ENCODE measurements around the gene TGIF2. TPM values are rescaled to one million over a fixed set of nuclear protein-coding genes. Genes with fewer than 3 reads are reported as not detected.

The TGIF2 gene
- polyA plus RNA-seq, 1 experiment = 12.2 TPM

GRCh38 chr20:36538026-36538722, 35.2 kb upstream of the TGIF2 start:
- POLR2A ChIA-PET = interaction anchor here (0.7 kb wide), 1 partner anchor 533 kb away, joined by 6 read pairs; no protein-coding TSS in a partner anchor
- H3K4me3 ChIP-seq (ENCODE audit: low read depth, low read length) = no peak overlapping the region
- no peak for TF ChIP-seq CTCF (IDR thresholded peaks at IDR 0.05; ENCODE audit: low read depth, low read length)
- CTCF ChIA-PET = interaction anchor here (0.7 to 1.6 kb wide), 3 partner anchors 16 to 399 kb away, joined by 6 to 10 read pairs (median 6); no protein-coding TSS in a partner anchor
- H3K27me3 ChIP-seq (ENCODE audit: control insufficient read depth, insufficient read depth, low read length) = no peaks in the 10 kb centered on the region
- DNase-seq (ENCODE audit: low read depth, low spot score) = no peak
- H3K27ac ChIP-seq (ENCODE audit: low read depth, low read length) = no peak overlapping the region
- peaks cover 4% of the 10 kb centered on the region; the same call in 1 of the 2 replicates for H3K9me3 ChIP-seq (ENCODE audit: control insufficient read depth, insufficient read depth, low read length)

- ChIA-PET CTCF (interaction anchor here (0.6 to 1.4 kb wide), 6 partner anchors 12 to 1848 kb away, joined by 3 to 4 read pairs (median 3); partner anchors contain the start of gene RAB5IF), POLR2A (interaction anchor here (0.6 kb wide), 3 partner anchors 76 to 323 kb away, joined by 3 to 7 read pairs (median 4); a partner anchor contains a TSS)
- Histone ChIP-seq H3K4me3 (ENCODE audit: low read depth, low read length) (peak overlapping the region; percentile 97), H3K27ac (ENCODE audit: low read depth, low read length) (peak overlapping the region; percentile 75), H3K27me3 (ENCODE audit: control insufficient read depth, insufficient read depth, low read length) (no peaks in the 10 kb centered on the region), H3K9me3 (ENCODE audit: control insufficient read depth, insufficient read depth, low read length) (peaks cover 4% of the 10 kb centered on the region; the same call in 1 of the 2 replicates)
- no peak for DNase-seq (ENCODE audit: low read depth, low spot score)
- TF ChIP-seq CTCF (IDR thresholded peaks at IDR 0.05; ENCODE audit: low read depth, low read length) = no peak
These were observed 32.7 kb upstream of the TGIF2 start for GRCh38 chr20:36540551-36541211.

DNA sequence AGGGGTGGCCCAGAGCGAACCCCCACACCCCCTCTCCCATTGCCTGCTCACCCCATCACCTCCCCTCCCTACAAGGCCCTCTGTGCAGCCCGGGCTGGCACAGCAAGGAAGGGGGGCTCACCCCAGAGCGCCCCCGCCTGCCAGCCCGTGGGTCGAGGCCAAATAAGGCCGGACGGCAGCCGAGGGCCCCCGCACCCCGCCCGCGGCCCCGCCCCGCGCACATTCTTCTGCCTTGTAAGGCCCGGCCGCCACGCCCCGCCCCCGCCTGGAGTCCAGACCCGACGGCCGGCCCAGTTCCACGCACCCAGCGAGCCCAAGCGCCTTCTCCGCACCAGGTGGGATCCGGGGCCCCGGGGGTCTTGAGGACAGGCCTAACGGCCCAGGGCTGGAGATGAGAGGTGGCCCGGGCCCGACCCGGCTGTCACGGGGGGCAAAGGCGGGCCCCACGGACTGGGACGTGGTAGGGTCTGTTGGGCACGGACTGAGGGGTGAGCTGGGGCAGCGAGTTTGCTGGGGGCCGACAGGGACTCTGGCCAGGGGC, 32.1 kb upstream of the TGIF2 start, which contains the start of gene MYL9:
MYL9 (plus strand) TSS at position 293 of the 541 bp plus-strand sequence. CDS start 3,366 bp downstream, outside the sequence.
- no peak for TF ChIP-seq CTCF (IDR thresholded peaks at IDR 0.05; ENCODE audit: low read depth, low read length)
- Histone ChIP-seq H3K9me3 (ENCODE audit: control insufficient read depth, insufficient read depth, low read length) (peaks cover 4% of the 10 kb centered on the region; the same call in 1 of the 2 replicates), H3K27me3 (ENCODE audit: control insufficient read depth, insufficient read depth, low read length) (no peaks in the 10 kb centered on the region), H3K27ac (ENCODE audit: low read depth, low read length) (peak within 1 kb of the TSS; percentile 97), H3K4me3 (ENCODE audit: low read depth, low read length) (peak within 1 kb of the TSS; percentile 97)
- CTCF ChIA-PET = interaction anchor here (0.6 to 1.3 kb wide), 4 partner anchors 12 to 1848 kb away, joined by 3 to 4 read pairs (median 3); no protein-coding TSS in a partner anchor
- POLR2A ChIA-PET = interaction anchor here (0.6 to 1.4 kb wide), 6 partner anchors 9 to 322 kb away, joined by 3 to 5 read pairs (median 4); partner anchors contain the start of gene RAB5IF
- DNase-seq (ENCODE audit: low read depth, low spot score) = peak; percentile 39

DNA sequence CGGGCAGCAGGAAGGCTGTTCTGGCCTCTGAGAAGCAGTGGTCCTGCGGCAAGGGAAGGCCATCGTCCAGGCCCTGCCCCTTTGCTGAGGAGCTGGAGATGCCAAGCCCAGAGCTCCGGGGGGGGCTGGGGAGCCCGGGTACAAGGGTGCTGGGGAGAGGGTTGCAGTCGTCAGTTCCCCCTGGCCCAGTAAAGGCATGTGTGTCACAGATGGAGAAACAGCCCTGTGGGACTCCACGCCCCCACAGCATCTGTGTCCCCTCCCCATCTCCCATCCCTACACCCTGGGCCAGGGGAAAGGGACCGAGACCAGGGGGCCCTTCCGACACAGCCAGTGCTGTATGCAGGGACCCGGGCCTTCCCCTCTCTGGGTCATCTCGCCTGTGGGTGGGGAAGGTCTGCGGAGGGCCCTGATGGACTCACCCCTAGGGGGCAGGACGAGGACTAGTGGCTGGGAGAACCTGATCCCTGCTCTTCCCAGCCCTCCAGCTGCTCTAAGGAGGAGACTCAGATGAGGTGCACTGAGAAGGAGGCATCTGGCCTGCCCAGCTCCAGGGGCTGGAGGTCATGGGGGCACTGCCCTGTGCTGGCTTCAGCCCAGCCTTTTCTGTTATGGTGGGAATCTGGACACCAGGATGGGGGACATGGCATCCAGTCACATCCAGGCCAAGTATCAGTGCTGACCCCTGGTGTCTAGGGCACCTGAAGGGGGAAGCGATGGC, 31.5 kb upstream of the TGIF2 start:
- Histone ChIP-seq H3K27ac (ENCODE audit: low read depth, low read length) (peak overlapping the region; percentile 97), H3K27me3 (ENCODE audit: control insufficient read depth, insufficient read depth, low read length) (no peaks in the 10 kb centered on the region), H3K4me3 (ENCODE audit: low read depth, low read length) (peak overlapping the region; percentile 97), H3K9me3 (ENCODE audit: control insufficient read depth, insufficient read depth, low read length) (peaks cover 4% of the 10 kb centered on the region; the same call in 1 of the 2 replicates)
- POLR2A ChIA-PET = interaction anchor here (0.8 to 1.4 kb wide), 4 partner anchors 9 to 64 kb away, joined by 3 to 5 read pairs (median 4); partner anchors contain the start of gene RAB5IF
- TF ChIP-seq CTCF (IDR thresholded peaks at IDR 0.05; ENCODE audit: low read depth, low read length) = peak; percentile 77
- no peak for DNase-seq (ENCODE audit: low read depth, low spot score)
- CTCF ChIA-PET = interaction anchor here (0.6 to 1.3 kb wide), 3 partner anchors 11 to 28 kb away, joined by 3 read pairs; no protein-coding TSS in a partner anchor

Data from AG04450 (cell line).